Measurements from ENCODE around the gene NEU3.
A peak's percentile ranks its signal among the peaks of the same experiment; 100 is the strongest.
"Not testable (repeated sequence)": the region's sequence is repeated elsewhere in the genome, so short reads cannot be mapped to it uniquely, and the experiment has no call there.

NEU3 gene

GRCh38 chr11:74989260-74989638, 516 bp downstream of the NEU3 start:
- no peak for DNase-seq

- peak; percentile 5 for DNase-seq
Measured at GRCh38 chr11:74990150-74990549, 1.4 kb downstream of the NEU3 start.

GRCh38 chr11:74990941-74991340, 2.2 kb downstream of the NEU3 start:
- no peak for DNase-seq

GRCh38 chr11:74992852-74993251, 4.1 kb downstream of the NEU3 start:
- DNase-seq: no peak

GRCh38 chr11:75000975-75001354, 12.2 kb downstream of the NEU3 start:
- no peak for DNase-seq

- DNase-seq: no peak
Measured at GRCh38 chr11:75001686-75002085, 13.0 kb downstream of the NEU3 start.

GRCh38 chr11:75002516-75002915, 13.8 kb downstream of the NEU3 start:
- no peak for DNase-seq

GRCh38 chr11:75004215-75004614, 15.5 kb downstream of the NEU3 start:
- no peak for DNase-seq

GRCh38 chr11:75011357-75011756, 22.6 kb downstream of the NEU3 start:
- DNase-seq: no peak

- no peak for DNase-seq
Measured at GRCh38 chr11:75011872-75012271, 23.1 kb downstream of the NEU3 start.

GRCh38 chr11:75013051-75013450, 24.3 kb downstream of the NEU3 start:
- no peak for DNase-seq

- DNase-seq: no peak
Measured at GRCh38 chr11:75014129-75014528, 25.4 kb downstream of the NEU3 start.

- DNase-seq: not testable (repeated sequence)
Measured at GRCh38 chr11:75019200-75019599, 30.5 kb downstream of the NEU3 start.

GRCh38 chr11:75020328-75020727, 31.6 kb downstream of the NEU3 start:
- DNase-seq: not testable (repeated sequence)

GRCh38 chr11:75022296-75022695, 33.6 kb downstream of the NEU3 start:
- DNase-seq: no peak

- DNase-seq: no peak
Measured at GRCh38 chr11:75022759-75023396, 34.1 kb downstream of the NEU3 start.

- no peak for DNase-seq
Measured at GRCh38 chr11:75023446-75024067, 34.8 kb downstream of the NEU3 start.

- no peak for DNase-seq
Measured at GRCh38 chr11:75024068-75024449, 35.3 kb downstream of the NEU3 start.

- no peak for DNase-seq
Measured at GRCh38 chr11:75024764-75025211, 36.1 kb downstream of the NEU3 start.

GRCh38 chr11:75025561-75025960, 36.8 kb downstream of the NEU3 start:
- no peak for DNase-seq

GRCh38 chr11:75028321-75028720, 39.6 kb downstream of the NEU3 start:
- DNase-seq: no peak

GRCh38 chr11:75028724-75029123, 40.0 kb downstream of the NEU3 start:
- no peak for DNase-seq

GRCh38 chr11:75029836-75030631, 41.3 kb downstream of the NEU3 start:
- no peak for DNase-seq

- no peak for DNase-seq
Measured at GRCh38 chr11:75031224-75031753, 42.6 kb downstream of the NEU3 start.

Measured in SIG-M5 (cell line).